ENCODE results near the gene RNF113A.
"Not testable (repeated sequence)": the region's sequence is repeated elsewhere in the genome, so short reads cannot be mapped to it uniquely, and the experiment has no call there.

Gene RNF113A

DNA sequence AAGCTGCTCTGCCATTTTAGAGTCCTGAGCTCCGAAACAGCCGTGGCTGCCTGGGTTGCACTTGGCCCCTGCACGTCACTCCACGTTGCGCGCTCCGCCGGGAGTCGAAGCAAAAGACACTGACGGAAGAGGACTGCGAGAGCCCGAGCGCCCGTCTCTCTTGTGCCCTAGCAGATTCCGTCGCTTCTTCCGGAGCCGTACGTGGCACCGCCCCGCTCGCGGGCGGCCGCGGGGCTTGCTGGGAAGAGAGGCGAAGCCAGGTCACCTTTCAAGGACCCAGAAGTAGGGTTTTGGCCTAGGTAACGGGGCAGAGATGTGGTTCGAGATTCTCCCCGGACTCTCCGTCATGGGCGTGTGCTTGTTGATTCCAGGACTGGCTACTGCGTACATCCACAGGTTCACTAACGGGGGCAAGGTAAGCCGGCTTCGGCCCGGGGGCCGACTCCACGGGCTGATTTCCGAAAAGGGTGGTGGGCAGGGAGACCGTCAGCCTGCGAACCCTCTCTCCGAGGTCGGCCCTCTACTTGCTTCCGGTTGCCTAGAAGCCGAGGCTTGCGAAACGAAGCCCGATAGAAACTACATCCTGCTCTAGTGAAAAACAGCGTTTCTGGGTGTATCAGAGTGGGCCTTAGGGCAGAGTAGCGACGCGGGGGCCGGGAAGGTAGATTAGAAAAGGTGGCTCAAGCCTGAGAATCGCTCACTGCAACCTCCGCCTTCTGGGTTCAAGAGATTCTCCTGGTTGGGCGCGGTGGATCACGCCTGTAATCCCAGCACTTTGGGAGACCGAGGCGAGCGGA lies at the start of gene RNF113A, which contains the start of gene NDUFA1:
Gene RNF113A (minus strand): TSS at position 135 of the 797 bp plus-strand sequence. CDS start 120 bp downstream, at position 15.
Gene NDUFA1 (plus strand): TSS at position 234 of the 797 bp plus-strand sequence. CDS start 80 bp downstream, at position 314.
- peak; percentile 60 for DNase-seq

DNA sequence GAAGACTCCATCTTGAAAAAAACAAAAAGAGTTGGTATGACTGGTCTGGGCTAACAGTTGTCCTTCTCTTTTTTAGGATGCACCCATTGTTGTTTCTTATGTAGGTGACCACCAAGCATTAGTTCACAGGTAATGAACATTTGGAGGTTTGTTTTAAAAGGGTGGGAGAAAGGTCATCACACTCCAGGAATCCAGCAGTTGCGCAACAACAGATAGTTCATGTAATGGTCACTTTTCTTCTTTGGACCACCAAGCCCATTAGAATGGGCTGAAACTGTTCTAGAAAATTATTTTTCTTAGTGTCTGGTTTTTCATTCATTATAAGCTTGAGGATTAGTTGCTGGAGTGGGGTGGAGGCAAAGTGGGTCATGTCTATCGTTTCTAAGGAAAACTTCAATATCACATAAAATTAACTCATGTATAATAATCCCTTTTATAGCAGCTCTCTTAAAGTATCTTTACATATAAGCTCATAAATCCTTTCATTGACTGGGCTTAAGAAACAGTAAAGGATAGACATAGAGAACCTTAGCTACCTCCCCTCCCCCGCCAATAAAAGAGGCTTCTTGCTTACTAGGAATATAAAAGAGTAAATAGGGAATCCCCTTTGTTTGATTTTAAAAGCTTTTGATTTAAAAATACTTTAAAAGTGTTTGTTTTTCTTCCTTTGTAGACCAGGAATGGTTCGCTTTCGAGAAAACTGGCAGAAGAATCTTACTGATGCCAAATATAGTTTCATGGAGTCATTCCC lies 48.5 kb upstream of the RNF113A start:
- DNase-seq, result no peak

DNA sequence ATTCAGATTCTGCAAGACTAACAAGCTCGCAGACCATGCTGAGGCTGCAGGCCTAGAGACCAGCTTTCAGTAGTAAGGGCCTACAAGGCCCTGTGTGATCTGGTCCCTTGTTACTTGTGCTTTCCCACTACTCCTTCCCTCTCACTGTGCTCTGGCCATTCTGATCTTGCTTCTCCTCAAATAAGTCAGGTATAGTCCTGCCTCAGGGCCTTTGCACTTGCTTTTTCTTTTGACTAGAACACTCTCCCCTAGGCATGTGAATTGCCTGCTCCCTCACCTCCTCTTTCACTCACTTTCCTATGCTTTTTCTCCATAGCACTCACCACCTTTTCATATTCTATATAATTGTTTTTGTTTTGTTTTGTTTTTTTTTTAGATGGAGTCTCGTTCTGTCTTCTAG lies 46.3 kb upstream of the RNF113A start:
- DNase-seq, result no peak

DNA sequence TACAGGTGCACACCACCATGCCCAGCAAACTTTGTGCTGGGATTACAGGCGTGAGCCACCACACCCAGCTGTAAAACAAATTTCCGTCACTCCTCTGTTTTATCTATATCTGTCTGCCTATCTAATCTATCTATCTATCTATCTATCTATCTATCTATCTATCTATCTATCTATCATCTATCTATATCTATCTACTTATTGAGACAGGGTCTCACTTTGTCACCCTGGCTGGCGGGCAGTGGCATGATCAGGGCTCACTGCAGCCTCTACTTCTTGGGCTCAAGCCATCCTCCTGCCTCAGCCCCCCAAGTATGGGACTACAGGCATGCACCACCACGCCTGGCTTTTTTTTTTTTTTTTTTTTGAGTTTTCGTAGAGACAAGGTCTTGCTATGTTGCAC lies 44.8 kb upstream of the RNF113A start:
- no peak for DNase-seq

DNA sequence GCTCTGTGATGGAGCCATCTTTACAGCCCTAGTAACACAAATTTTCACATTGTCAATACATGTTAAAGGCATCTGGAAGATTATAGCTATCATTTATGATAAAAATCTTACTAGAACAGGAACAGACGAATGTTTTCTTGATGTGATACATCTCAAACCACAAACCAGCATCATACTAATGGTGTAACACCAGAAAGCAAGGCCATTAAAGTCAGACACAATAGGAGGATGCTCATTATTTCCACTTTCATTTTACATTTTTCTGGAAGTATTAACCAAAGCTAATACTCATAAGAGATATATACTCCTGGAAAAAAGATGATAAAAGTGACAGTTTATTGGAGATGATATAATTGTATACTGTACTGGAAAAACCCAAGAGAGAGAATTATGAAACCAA lies 29.4 kb upstream of the RNF113A start:
- DNase-seq, result no peak

DNA sequence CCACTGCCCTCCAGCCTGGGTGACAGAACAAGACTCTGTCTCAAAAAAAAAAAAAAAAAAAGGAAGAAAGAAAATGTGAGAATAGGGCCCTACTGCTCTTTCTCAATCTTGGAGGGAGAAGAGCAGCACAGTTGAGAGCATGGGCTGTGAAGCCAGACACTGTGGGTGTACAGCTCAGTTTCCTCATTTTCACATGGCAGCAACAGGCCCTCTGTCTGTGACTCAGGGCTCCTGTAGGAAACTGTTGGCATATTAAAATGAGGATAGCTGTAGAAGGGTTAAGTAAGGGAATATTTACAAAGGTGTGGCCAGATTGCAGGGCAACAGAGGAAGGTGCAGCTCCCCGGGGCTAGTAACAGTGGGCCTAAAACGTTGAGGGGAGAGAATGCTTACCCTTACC lies 27.6 kb upstream of the RNF113A start:
- no peak for DNase-seq

DNA sequence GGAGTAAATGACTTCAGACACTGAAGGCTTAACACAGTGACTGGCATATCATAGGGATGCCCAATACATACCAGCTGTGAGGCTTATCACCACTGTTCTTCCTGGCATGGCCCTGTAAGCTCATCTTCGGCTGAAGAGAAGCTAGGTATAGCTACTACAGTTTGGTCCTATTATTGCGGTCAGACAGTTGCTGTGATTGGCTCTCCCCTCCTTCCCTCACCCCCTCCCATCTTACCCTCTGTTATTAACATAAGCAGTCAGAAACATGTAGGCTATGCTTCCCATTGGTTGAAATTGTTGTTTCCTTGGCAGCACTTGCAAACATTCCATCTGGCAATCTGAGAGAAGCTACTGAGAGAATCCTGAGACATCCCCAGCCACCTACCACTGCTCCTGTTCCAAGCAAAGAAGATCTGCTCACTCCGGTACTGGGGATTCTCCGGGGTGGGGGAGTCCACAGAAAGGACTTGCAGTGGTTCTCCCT lies 24.4 kb upstream of the RNF113A start, which contains the start of gene AKAP14:
Gene AKAP14 (plus strand): TSS at position 51 of the 484 bp plus-strand sequence. CDS start 7,331 bp downstream, outside the sequence.
- no peak for DNase-seq

DNA sequence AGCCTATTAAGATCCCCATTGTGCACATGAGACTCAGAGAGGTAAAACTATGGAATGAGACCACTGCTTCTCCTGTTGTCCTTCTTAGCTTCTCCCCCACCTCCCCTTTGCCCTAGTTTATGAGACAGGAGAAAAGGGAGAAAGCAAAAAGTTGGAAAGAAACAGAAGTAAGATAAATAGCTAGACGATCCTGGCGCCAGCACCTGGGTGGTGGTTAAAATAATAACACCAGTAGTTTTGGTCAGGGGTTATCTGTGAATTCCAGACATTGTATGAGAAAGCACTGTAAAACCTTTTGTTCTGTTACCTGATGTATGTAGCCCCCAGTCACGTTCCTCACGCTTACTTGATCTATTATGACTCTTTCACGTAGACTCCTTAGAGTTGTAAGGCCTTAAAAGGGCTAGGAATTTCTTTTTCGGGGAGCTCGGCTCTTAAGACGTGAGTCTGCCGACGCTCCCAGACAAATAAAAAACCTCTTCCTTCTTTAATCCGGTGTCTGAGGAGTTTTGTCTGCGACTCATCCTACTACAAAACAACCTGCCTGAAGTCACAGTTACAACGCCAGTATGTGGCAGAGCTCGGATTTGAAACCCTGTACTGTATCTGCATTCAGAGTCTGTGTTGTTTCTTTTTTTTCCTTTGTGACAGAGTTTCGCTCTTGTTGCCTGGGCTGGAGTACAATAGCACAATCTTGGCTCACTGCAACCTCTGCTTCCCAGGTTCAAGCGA lies 20.6 kb upstream of the RNF113A start:
- not testable (repeated sequence) for DNase-seq

DNA sequence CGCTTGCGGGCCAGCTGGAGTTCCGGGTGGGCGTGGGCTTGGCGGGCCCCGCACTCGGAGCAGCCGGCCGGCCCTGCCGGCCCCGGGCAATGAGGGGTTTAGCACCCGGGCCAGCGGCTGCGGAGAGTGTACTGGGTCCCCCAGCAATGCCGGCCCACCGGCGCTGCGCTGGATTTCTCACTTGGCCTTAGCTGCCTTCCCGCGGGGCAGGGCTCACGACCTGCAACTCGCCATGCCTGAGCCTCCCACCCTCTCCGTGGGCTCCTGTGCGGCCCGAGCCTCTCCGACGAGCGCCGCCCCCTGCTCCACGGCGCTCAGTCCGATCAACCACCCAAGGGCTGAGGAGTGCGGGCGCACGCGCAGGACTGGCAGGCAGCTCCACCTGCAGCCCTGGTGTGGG lies 19.1 kb upstream of the RNF113A start:
- not testable (repeated sequence) for DNase-seq

DNA sequence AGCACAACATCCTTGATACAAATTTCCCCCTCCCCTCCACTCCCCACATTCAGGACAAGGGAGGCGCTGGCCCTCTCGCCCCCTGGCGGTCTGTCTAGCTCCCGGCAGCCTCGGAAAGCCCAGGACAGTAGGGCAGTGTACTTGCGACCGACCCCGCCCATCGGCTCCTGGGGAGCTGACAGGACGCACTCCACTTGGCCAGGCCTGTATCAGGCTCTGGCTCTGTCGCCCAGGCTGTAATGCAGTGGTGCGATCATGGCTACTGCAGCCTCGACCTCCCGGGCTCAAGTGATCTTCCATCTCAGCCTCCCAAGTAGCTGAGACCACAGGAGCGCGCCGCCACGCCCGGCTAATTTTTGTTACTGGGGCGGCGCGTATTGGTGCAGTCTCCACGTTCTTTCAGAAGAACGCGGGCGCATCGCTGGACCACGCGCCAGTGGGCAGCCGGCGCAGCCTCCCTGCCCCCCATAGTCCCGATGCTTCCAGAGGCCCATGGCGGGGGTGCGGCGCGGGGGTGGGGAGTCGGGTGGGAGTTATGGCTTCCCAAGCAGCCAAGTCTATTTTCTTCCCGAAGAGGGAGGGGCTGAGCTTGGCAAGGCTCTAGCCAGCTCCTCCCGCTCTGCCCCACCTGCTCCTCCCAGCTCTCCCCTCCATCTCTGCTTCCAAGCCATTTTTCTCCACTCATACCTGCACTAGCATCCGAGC lies 16.3 kb upstream of the RNF113A start:
- no peak for DNase-seq

DNA sequence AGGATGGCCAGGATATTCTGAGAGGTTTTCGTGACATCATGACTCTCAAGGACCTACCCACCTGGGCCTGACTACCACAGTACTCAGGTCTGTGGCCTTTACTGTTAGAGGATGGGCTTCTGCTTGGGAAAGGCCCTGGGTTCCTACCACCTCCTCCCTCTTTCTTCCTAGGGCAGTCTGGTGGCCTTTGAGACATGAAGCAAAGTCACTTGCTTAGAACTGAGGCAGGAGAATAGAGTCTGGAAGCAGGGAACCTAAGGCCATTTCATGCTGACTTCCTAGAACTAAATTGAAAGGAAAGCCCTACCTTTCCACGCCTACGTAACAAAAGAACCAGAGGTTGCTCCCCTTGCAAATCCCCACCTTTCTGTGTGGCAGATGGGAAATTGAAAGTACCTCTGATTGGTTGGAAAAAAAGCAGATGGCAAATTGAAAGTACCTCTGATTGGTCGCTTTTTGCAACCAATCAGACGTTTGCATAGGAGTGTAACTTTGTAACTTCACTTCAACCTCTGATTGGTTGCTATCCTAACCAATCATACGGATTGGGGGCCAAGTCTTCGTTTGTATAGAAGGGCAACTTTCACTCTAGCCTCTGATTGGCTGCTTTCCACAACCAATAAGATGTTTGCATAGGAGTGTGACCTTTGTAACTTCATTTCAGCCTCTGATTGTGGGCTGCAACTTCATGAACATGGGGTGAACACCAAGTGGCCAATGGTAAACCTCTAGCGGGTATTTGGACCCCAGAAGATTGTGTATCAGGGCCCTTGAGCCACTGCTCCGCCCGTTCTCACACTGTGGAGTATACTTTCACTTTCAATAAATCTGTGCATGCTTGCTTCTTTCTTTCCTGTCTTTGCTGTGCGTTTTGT lies 14.3 kb upstream of the RNF113A start:
- DNase-seq, result no peak

DNA sequence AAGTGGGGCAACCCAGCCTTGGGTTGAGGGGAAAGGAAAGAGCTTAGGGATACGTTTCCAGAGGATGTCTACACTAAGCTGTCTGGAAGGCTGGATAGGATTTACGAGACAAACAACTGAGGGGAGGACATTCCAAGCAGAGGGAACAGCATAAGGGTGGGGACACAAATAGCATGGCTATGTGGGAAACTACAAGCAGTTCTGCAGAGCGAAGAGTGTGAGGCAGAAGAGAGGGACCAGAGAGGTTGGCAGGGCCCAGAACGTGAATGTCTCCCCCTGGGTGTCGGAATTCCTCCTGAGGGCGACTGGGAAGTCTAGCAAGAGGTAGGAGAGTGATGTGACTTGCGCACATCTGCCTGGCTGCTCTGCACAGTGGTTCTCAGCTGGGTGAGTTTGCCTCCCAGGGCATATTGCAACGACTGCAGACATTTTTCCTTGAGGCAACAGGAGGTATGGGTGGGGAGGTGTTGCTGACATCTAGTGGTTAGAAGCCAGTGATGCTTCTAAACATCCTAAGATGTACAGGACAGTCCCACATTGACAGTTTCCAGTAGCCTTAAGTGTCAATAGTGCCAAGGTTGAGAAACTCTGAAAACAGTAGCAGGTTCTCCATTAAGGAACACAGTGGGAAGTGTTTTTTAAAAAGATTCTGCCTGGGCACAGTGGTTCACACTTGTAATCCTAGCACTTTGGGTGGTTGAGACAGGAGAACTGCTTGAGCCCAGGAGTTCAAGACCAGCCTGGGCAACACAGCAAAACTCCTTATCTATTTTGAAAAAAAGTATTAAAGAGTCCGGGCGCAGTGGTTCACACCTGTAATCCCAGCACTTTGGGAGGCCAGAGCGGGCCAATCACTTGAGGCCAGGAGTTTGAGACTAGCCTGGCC lies 9.3 kb upstream of the RNF113A start:
- DNase-seq, result no peak

DNA sequence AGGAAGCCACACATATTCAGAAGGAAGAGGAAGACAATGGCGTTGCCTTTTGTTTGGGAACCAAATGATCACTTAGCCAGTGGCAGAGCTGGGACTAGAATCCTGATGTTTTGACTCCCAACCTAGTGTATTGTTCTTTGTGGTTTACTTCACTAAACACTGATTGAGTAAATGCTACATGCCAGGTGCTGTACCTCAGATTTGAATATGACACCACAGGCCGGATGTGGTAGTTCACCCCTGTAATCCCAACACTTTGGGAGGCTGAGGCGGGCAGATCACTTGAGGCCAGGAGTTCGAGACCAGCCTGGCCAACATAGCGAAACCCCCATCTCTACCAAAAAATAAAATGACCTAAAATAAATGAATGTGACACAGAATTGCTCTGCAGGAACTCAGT lies 8.5 kb upstream of the RNF113A start:
- DNase-seq, result no peak

DNA sequence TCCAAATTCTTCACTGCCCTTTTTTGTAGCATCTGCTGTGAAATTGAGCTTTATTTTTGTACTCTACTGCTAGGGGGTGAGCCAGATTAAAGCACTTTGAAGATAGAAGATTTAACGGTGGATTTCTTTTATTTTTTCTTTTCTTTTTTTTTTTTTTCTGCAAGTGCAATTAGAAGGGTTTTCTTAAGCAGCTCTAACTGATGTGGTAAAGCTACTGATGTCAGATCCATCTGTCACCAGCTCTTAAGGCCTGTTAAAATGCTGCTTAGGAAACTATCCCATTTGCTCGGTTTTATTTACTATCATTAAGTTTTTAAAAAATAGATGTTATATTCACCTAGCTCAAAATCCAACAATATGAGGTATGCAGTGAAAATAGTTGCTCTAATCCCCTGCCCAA lies 7.2 kb upstream of the RNF113A start:
- DNase-seq, result no peak

DNA sequence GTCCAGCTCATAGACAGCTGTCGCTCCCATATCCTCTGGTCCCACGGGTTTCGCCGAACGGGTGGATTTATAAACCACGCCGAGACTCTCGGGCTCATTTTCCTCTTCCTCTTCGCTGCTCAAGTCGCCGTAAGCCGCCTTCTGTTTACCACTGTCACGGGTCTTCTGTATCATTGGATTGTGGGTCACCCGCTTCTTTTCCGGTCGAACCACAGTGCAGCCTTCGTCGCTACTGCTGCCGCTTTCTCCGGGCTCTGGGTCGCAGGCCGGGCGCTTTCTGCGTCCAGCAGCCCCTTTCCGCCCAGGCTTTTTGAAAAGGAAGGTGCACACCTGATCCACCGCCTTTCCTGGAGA lies 311 bp downstream of the RNF113A start:
- DNase-seq, result no peak

DNA sequence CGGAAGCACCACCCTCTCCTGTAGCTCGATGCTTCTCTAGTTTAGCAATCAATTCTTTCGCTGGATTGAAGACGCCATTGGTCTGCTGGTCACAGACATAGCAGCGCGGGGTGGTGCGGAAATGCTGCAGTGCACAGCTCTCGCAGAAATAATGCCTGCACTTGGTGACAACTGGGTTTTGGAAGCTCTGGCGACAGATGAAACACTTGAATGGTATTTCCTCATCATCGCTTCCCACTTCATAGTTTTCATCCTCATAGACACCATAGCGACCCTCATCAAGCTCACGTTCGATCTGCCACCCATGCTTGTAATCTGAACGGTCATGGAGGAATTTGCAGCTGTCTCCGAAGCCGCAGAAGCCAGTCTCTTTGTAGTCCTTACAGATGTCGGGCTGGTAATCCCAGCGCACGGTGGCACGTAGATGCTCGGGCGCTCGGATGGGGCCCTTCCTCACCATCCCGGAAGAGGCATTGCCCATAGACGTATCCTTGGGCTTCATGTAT lies 854 bp downstream of the RNF113A start:
- DNase-seq, result no peak

DNA sequence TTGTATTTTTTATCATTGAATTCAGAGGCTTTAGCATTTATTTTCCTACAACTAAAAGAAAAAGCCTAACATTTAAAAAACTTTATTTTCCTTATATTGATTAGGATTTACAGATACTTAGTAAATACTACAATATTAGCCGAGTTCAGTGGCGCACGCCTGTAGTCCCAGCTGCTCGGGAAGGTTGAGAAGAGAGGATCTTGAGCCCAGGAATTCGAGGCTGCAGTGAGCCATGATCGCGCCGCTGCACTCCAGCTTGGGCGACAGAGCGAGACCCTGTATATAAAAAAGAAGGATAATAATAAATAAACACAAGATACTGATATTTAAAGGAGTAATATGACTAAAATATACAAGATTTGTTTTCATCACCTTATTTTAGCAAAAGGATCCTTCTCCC lies 18.1 kb downstream of the RNF113A start:
- DNase-seq, result no peak

DNA sequence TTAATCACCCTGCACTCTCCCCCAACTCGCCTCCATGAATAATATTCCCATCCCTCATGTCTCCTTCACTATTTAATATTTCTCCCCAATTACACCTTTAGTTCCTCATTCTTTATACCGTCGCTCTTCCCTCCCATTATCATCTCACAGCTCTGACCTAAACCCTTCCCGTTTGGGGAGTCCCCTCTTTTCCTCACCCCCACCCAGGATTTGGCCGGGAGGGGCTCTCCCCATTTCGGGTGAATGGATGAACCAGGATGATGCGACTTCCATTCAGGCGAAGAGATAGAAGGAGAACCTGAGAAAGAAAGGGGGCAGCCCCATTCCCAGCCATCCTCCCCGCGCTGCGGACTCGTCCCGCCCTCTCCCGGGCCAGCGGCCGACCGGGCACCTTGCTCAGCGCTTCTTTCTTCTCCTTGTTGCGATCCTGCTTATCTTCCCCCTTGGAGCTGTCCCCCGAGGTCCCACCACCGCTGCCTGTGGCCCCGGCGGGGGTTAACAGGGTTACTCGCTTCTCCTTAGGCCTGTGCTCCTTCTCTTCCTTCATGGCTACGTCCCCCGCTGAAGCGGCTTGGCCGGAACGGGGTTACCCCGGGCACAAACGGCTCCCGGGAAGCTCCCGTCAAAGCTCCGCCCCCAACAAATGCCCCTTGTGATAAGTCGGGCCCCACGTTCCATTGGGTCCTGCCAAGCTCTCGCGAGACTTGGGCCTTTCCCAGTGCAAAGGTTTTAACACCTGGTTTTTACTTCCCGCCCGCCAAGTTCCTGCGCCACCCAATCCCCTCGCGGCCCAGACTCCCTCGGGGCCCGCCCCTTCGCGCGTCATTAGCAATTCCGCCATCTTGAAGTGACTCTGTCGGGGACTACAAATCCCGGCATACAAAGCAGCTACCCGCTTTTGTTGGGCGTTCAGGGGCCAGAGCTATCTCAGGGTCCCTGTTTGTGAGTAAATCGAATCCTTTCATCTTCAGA lies 18.9 kb downstream of the RNF113A start, which contains the start of gene UPF3B:
Gene UPF3B (minus strand): TSS at position 582 of the 972 bp plus-strand sequence. CDS start 35 bp downstream, at position 547.
- DNase-seq, result peak; percentile 88

DNA sequence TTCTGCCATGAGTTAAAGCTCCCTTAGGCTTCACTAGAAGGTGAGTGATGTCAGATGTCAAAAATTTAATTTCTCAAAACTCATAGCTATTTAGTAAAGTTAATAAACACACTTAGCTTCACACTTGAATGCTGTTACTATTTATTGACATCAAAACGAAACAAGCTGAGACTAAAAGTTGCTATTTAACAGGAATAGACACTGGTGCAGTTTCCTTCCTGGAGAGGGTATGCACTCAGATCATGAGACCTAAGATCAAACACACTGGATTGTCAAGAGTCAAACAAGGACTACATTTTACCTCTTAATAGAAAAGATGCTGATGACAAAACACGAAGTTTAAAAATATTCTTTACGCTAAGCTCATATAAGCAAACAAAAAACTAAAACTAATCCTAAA lies 37.6 kb downstream of the RNF113A start:
- no peak for DNase-seq

All from NCI-H1048 (cell line).